ENCODE data around the gene LTBP2.

LTBP2 gene

DNA sequence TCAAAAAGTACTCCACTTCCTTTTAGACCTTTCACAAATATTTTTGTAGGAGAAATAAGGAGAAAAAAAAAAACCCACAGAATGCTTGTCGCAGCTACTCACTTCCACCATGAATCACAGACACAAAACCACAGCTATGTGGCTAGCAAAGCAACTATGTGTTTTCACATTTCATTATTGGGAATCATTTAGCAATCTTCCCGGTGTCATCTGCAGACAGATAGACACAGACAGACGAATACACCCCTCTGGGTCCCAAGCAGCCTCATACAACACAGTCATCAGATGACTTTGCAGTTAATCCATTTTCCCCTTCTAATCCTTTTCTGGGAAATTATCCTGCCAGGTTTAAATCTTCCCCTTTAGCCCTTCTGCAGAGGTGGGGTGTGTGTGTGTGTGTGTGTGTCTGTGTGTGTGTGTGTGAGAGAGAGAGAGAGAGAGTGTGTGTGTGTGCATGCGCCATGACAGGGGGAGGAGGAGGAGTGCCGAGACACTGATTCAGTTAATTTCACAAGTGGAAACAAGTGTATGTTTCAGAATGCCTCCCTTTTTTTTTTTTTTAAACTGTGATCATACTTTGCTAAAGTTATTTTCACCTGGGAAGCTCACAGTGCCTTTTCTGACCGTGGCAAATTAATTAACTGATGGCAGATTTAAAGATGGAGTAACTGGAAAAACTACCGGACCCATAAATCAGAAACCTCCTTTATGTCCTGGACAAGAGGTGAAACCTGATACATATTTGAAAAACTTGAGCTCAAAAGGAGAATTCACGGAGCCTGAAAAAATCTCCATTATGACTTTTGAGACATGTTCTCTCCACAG lies 39.9 kb downstream of the LTBP2 start:
- DNase-seq (ENCODE audit: low spot score) = no peak

DNA sequence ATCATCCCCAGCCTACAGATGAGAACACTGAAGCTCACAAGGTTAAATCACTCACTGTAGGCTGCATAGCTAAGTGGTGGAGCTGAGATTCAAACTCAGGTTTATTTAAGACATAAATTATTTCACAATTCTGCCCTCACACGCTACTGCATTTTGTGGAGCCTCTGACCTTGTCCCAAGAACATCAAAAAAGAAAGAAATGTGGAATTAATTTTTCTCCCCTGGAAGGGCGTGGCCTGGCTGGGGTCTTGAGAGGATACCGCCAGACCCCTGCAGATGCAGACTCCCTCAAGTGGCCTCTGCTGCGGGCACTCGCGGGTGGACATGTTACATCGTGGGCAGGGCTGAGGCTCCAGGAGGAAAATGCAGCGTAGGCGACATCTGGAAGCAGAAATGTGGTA lies 40.6 kb downstream of the LTBP2 start:
- DNase-seq (ENCODE audit: low spot score) = no peak

DNA sequence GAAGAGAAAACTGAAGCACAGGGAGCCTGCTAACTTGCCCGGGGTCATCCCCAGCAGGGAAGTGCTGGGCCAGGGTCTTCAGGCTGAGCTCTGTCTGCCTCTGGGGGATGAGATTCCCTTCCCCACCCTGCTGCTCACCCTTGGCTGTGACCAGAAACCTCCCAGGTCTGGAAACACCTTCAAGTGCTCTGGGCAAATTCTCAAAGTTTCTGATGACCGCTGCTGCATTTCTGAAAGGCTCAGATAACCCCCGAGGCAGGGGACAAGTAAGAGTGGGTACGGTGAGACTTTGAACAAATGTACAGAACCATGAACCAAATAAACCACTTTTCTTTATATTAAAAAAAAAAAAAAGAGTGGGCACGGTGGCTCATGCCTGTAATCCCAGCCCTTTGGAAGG lies 41.3 kb downstream of the LTBP2 start:
- DNase-seq (ENCODE audit: low spot score) = no peak

DNA sequence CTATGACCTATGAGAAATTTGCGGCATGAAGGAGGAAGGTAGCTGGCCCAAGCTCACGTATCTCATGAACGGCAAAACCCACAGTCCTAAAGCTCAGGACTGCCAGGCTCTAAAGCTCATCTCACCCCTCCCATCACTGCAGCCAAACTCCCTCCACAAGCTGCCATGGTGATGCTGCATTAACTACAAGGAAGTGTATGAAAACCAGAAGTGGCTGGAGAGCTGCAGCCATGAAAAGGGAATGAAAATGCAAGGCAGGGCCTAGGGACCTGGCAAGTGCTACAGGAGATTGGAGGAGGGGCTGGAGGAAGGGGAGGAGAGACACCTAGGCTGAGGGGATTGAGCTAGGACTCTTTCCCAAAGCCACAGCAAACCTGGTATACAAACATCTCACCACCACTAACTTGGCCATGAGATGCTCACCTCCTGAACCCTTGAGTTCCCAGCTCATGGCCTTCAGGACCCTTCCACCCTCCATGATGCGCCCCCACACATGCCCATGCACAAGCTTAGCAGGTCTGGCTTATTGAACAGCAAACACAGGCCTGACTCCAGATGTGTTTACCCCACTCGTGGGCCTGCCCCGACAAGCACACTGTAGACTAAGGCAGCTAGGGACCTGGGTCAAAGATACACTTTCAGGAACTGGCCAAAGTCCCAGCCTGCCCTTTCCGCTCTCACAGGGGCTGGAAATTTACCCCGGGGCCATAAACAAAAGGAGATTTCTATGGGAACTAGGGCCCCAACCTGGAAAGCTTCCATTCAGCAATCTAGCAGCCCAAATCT lies 42.0 kb downstream of the LTBP2 start:
- no peak for DNase-seq (ENCODE audit: low spot score)

DNA sequence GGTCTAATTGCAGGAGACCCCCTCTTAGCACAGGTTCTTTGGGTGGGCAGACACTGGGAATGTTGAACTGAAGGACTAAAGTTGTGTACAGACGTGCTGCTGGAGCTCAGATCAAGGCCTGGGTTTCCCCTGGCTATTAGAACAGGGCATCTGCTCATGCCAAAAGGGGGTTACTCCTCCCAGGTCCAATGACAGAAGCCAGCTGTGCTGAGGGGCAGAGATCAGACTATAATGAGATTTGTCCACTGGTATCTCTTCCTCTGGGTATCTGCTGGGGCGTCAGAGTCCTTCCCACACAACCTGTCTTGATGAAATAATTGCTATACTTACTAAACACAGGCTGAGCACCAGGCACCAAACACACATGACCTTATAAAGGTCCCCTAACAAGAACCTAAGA lies 42.6 kb downstream of the LTBP2 start:
- DNase-seq (ENCODE audit: low spot score) = no peak

DNA sequence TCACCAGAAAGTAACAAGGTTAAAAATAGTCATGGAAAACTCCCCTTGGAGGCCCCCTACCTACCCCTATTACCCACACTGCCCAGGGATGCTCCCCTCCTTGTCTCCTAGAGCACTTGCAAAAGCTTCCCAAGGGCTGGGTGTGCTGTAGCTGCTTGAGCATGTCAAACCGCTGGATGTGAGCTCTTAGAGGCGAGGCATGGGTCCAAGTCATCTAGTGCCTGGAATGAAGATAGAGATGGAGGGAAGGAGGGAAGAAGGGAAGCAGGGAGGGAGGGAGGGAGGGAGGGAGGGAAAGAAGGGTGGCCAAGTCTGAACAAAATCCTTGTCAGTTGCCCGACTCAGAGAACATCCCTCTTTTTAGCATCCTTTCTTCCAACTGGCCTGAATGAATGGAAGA lies 43.1 kb downstream of the LTBP2 start:
- no peak for DNase-seq (ENCODE audit: low spot score)

DNA sequence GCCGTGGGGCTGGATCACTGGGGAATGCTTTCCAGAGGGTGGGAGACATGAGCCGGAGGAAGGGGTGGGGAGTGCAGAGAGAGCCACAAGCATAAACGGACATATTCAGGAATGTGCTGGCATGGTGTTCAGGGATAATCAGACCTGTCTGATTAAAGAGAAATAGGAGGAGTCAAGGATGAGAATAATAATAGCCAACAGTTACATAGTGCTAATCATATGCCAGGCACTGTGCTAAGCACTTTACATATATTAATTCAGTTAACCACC lies 43.7 kb downstream of the LTBP2 start:
- DNase-seq (ENCODE audit: low spot score) = no peak

DNA sequence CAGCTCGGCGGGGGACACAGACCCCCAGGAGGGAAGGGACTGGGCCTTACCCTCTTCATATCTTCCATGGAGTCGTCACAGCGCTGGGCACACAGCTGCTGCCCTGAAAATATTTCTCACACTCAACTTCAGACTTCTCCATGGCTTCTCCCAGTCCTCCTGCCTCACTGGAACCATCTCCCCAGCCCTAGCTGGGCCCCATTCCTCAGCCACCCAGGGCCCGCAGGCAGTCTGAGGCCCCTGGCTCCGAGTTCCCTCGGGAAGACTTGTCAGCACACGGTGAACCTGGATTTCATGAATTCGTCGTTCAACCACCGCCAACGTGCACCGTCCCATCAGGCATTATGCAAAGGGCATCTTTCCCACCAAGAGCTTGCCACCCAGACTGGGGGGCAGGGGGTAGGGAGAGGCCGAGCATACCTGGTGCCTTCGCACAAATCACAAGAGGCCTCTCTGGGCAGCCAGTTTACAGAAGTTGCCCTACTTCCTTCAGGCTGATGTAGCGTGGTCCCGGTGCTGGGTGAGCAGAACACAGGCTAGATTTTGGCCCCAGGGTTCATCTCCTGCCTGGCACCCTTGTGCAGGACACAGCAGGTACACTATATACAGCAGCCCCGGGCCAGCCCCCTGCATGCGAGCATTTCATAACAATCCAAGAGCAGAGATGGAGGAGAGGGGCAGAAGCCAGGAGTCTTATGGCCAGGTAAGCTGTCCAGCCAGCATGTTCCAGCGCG lies 44.2 kb downstream of the LTBP2 start:
- DNase-seq (ENCODE audit: low spot score) = no peak

DNA sequence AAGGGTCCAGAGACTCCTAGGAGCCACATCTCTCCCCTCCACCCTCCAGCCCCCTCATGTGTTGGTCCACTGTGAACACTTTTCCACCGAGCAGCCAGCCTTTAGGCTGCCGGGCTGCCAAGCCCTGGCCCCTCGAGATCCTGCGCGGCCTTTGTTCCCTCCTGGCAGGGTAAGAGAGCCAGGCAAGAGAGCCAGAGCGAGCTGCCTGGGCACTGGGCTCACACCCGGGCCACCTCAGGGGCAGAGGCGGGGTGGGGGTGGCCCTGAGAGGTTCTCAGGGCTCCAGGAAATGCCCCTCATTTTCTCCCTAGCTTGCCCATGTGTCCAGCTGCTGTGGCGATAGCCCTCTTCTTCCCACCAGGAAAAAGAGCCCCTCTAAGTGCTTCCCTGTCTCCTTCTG lies 44.8 kb downstream of the LTBP2 start:
- no peak for DNase-seq (ENCODE audit: low spot score)

DNA sequence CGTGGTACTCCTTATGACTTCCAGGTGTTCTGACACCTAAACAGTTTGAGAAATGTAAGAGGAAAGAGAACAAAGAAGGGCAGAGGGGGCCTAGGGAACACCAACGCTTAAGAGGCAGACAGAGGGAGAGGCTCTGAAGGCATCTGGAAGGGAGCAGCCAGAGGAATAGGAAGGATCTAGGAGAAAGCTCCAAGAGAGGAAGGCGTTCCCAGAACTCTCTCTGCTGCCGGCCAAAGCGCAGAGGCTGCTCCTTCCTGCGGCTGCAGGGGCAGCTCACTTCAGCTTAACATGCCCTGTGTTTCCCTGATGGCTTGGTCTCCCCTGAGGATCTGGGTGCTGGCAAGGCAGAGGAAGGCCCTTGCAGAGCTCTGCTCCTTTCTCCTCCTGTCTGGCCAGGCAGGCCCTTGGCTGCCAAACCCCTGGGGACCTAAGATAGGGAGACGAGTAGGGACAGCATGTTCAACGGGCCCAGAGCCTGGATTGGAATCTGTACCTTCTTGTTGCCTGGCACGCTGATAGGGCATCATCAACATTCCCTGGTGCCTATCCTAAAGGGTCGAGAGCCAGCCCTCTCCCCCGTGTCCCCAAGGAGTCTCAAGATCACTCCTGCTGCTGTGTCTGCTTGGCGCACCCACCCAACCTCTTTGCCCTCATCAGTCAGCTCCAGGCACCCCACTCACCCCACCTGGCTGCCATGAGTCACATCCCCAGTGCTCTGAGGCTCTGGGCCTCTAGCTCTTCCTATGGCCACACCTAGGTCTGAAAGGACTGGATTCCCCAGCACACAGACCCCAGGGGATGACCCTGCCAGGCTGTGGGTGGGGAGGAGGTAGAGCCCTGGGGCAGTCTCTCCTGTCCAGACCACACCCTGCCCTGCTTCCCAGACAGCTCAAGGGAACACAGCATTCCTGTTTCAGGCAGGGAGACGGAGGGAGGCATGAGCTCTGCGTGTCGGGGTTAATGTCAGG lies 45.6 kb downstream of the LTBP2 start:
- DNase-seq (ENCODE audit: low spot score) = no peak

DNA sequence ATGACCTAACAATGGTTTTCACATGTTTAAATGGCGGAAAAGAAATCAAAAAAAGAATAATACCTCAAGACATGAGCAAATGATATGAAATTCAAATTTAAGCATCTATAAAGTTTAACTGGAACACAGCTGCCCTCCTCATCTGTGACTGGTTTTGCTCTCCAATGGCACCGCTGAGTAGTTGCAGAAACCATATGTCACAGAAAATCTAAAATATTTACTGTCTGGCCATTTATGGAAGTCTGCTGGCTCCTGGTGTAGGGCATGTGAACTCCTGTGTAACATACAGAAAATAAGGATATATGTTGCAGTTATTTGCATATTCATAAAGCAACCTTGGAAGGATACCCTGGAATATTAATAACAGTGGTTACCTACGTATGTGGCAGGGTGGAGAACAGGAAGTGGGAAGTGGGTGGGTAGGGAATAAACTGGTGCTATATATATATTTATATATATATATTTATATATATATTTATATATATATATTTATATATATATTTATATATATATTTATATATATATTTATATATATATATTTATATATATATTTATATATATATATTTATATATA lies 48.4 kb downstream of the LTBP2 start:
- no peak for DNase-seq (ENCODE audit: low spot score)

DNA sequence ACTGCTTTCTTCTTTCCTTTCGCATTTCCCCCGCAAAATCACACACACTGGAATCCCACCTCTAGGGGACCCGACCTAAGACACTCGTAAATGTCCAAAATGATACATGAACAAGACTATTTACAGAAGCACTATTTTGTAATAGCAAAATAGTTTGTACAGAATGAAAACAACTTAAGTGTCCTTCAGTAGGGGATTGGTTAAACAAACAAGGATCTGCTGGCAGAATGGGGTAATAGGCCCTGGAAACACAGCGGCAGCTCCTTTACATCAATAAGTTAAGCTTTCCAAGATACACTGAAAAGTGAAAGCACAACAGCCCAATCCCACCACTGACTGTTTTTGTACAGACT lies 48.8 kb downstream of the LTBP2 start:
- no peak for DNase-seq (ENCODE audit: low spot score)

DNA sequence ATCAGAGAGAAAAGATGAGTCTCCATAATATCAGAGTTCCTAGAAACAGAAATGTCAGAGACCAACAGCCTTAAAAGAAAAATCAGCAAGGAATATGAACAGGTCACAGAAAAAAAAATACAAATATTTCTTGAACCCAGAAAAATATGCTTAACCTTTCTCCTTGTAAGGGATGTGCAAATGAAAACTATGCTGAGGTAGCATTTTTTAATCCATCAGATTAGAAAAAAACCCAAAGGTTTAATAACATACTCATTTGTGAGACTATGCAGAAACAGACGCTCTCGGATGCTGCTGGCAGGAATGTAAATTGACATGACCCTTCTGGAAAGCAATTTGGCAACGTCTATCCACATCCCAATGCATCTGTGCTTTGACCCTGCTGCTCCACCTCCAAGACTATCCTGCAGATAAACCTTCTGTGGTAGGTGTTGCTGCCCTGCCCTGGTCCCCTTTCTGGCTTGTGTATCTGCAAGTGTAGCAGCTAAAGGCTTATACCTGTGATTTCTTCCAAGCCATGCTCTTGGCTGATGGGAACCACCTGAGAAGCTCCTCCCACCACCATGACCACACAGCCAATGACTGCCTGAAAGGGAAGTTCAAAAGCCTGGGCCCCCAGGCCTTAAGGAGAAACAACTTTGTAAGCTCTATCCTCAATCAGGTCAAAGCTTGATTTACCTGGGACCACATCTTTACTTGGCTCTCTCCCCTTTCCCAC lies 49.4 kb downstream of the LTBP2 start:
- no peak for DNase-seq (ENCODE audit: low spot score)

DNA sequence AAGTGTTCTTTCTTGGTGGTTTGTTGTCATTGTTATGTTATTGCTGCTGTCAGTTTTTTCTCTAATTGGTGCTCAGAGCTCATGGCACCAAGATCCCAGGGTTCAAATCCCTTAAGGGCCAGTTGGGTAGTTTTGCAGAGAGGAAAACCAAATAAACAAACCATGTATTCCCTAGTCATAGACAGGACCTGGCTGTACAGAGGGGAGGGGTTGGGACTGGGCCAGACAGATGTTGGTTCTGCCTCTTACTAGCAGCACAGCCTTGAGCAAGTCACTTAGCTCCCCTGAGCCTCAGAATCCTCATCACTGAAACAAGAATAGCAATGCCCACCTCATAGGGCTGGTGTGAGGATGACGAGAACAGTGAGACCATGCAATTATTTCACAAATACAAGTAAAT lies 53.4 kb downstream of the LTBP2 start:
- DNase-seq (ENCODE audit: low spot score) = no peak

DNA sequence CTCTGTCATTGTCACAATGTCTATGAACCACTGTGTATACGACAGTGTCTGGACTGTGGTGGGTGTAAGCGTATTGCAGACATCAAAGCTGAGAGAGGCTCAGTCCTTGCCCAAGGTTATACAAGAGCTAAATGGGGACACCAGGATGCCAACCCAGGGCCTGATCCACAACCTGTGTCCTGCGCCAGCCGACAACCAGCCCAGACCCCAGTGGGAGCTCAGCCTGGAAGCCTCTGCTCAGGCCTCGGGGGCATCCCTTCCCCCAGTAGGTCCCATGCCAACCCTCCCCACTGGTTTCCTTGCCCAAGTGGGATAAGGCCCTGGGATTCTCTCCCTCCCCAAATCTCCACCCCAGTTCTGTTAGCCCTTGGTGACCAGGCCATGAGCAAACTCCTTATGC lies 54.3 kb downstream of the LTBP2 start:
- DNase-seq (ENCODE audit: low spot score) = no peak

DNA sequence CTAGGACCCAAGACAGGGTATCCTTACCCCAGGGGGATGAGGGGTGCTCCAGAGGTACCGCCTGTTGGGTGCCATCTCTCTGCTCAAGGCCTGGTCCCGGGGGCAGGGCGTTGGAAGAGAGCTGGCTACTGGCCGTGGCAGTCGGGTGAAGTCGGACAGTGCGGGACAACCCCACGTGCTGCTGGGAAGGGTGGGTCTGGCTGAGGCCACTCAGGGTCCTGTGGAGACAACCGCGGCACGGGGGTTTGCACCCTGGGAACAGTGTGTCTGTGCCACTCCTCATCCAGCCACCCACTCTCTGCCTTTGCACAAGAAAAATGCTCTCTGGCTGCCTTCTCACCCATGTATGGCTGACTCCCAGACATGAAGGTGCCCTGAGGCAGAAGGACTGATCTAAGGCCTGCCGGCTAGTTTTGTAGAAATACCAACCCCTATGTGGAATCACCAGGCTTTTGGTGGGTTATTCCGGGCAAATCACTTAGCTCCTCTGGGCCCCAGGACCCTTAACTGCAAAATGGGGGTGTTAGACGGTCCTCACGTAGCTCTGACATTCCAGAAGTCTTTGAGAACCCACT lies 56.5 kb downstream of the LTBP2 start:
- no peak for DNase-seq (ENCODE audit: low spot score)

DNA sequence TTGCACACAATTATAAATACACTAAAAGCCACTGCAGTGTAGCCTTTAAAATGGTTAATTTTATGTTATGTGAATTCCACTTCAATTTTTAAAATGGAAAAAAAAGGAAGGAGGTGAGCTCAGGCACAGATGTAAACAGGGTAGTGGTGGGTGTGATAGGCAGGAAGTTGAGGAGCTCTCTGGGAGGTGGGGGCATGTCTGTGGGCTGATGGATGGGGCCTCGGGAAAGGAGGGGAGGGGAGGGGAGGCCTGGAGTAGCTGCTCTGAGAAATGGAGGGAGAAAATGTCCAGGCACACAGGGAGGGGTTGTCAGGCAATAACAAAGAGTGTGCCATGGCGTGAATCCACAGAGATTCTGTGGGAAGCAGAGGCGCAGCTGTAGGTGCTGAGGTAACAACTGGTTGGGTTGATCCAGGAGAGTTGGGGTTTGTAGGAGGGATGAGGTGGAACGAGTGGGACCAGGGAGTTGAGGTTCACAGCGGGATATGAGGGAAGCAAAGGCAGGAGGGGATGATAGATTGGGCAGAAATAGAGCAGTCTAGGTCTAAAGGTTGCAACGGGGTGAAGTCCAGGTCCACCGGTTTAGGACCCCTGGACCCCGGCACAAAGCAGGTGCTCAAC lies 57.2 kb downstream of the LTBP2 start:
- no peak for DNase-seq (ENCODE audit: low spot score)

DNA sequence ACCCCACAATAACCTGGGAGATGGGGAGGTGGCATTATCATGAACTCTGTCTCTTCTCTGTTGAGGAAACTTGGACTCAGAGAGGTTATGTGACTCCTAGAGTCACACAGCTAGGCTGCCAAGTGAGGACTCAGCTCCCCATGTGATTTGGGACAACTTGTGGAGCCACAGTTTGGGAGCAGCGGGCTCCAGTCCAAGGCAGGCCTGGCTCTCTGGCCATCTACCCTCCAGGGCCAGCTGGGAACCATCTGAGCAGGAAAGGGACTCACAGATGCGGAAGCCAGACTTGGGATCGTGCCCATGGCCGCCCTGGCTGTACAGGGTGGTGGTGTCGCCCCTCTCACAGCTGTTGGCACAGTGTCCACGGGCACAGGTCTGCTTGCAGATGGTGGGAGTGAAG lies 59.4 kb downstream of the LTBP2 start:
- DNase-seq (ENCODE audit: low spot score) = no peak

DNA sequence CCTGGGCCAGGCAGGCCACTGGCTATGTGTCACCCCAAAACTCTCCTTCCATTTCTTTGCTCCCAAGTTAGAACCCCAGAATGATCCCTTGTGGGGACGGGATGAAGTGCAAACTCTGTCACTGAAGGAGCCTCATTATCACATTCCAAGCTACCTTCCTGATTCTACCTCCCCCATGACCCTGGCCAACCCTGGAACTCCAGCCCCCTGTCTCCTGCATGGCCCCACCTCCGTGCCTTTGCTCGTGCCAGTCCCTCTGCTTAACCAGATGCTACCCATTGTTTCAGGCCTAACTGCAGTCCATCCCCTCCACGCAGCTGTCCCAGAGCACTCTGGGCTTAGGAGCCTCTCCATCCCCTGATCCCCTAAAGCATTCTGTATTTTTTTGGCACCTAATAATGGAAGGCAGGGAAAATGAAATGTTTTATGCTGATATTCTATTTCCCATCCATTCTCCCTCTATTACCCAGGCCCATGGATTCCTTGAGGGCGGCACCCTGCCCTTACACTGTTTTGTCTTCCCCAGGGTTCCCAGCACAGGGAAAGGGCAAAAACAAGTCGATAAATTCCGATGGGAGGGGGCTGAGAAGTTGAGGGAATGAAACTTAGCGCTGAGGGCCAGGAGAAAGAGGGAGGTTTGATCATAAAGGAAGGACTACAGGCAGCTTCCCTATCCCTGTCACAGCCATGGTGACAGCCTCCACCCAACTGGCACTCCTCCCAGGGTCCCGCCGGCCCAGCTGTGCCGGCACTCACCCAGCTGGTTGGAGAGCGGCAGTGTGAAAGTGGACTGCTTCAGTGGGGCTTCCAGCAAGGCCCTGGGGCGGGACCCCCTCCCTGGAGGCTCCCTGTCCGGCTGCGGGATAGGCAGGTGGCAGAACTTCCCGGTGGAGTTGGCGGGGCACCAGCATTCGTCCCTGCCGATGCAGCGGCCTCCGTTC lies 60.3 kb downstream of the LTBP2 start:
- no peak for DNase-seq (ENCODE audit: low spot score)

Measured in putamen (tissue), 1 donor.